Measurements from ENCODE around the gene CFAP61. TPM values are rescaled to one million over a fixed set of nuclear protein-coding genes. Genes with fewer than 3 reads are reported as not detected.

The CFAP61 gene
- total RNA-seq, 1 experiment from 2014 or later = not detected

- TF ChIP-seq EZH2phosphoT487 (IDR thresholded peaks at IDR 0.05; ENCODE audit: borderline replicate concordance, low read length) (no peak), CTCF (conservative IDR thresholded peaks at IDR 0.05; ENCODE audit: low read depth, low read length) (no peak), EZH2 (IDR thresholded peaks at IDR 0.05; ENCODE audit: low read length, unreplicated experiment) (no peak)
- POLR2A ChIA-PET (ENCODE audit: unreplicated experiment) = no interaction called here
These were observed 306.5 kb downstream of the CFAP61 start for GRCh38 chr20:20358801-20359200.

GRCh38 chr20:20359628-20360027 is 307.3 kb downstream of the CFAP61 start:
- TF ChIP-seq CTCF (conservative IDR thresholded peaks at IDR 0.05; ENCODE audit: low read depth, low read length) = no peak
- no peak for TF ChIP-seq EZH2 (IDR thresholded peaks at IDR 0.05; ENCODE audit: low read length, unreplicated experiment)
- no peak for TF ChIP-seq EZH2phosphoT487 (IDR thresholded peaks at IDR 0.05; ENCODE audit: borderline replicate concordance, low read length)
- Histone ChIP-seq H3K9ac (ENCODE audit: low read length) (no peak overlapping the region), H3K4me2 (ENCODE audit: low read length) (no peak overlapping the region), H2AFZ (ENCODE audit: low read length) (no peak overlapping the region), H3K4me3 (ENCODE audit: low read length) (no peak overlapping the region), H3K79me2 (ENCODE audit: low read length) (no peaks in the 10 kb centered on the region), H3K27me3 (ENCODE audit: low read length) (peaks cover 37% of the 10 kb centered on the region), H3K27ac (ENCODE audit: low read length) (no peak overlapping the region), H3F3A (ENCODE audit: low read length, unreplicated experiment) (no peaks in the 10 kb centered on the region), H3K4me1 (ENCODE audit: insufficient read depth, low read length) (peaks cover 5% of the 10 kb centered on the region; the same call in 1 of the 2 replicates), H3K9me3 (ENCODE audit: low read length) (no peaks in the 10 kb centered on the region), H3K9me2 (replicated peaks; ENCODE audit: low read length) (no peaks in the 10 kb centered on the region), H4K20me1 (ENCODE audit: low read length) (no peaks in the 10 kb centered on the region), H3K36me3 (ENCODE audit: low read depth, low read length) (no peaks in the 10 kb centered on the region)
- DNase-seq = no peak
- no TSS peak for BruUV-seq (replicated peaks)
- intact Hi-C loops (cut with micrococcal nuclease) = loop anchor here (1.0 to 5.0 kb wide), 5 partner anchors 49 to 275 kb away; no protein-coding TSS in a partner anchor
- ChIA-PET CTCF (interaction anchor here (0.6 to 1.7 kb wide), 2 partner anchors 48 to 235 kb away, joined by 3 to 10 read pairs; no protein-coding TSS in a partner anchor), POLR2A (ENCODE audit: unreplicated experiment) (no interaction called here)
- ATAC-seq = no peak

More at GRCh38 chr20:20358801-20359200, 306.5 kb downstream of the CFAP61 start:
- DNase-seq (no peak), ATAC-seq (no peak)
- Histone ChIP-seq H3K9ac (ENCODE audit: low read length) (no peak overlapping the region), H3K4me2 (ENCODE audit: low read length) (no peak overlapping the region), H2AFZ (ENCODE audit: low read length) (no peak overlapping the region), H3K4me1 (ENCODE audit: insufficient read depth, low read length) (peaks cover 5% of the 10 kb centered on the region; the same call in 1 of the 2 replicates), H3K79me2 (ENCODE audit: low read length) (no peaks in the 10 kb centered on the region), H3K36me3 (ENCODE audit: low read depth, low read length) (no peaks in the 10 kb centered on the region), H3K4me3 (ENCODE audit: low read length) (no peak overlapping the region), H3F3A (ENCODE audit: low read length, unreplicated experiment) (no peaks in the 10 kb centered on the region), H3K9me3 (ENCODE audit: low read length) (no peaks in the 10 kb centered on the region), H3K27me3 (ENCODE audit: low read length) (peaks cover 28% of the 10 kb centered on the region), H4K20me1 (ENCODE audit: low read length) (no peaks in the 10 kb centered on the region), H3K9me2 (replicated peaks; ENCODE audit: low read length) (no peaks in the 10 kb centered on the region), H3K27ac (ENCODE audit: low read length) (no peak overlapping the region)
- CTCF ChIA-PET = interaction anchor here (0.9 to 1.7 kb wide), 2 partner anchors 10 to 235 kb away, joined by 4 to 10 read pairs; no protein-coding TSS in a partner anchor
- intact Hi-C loops (cut with micrococcal nuclease) = no loop called here
- BruUV-seq (replicated peaks) = no TSS peak

- Histone ChIP-seq H2AFZ (ENCODE audit: low read length) (peak overlapping the region; percentile 45; the same call in 1 of the 2 replicates), H3K27me3 (ENCODE audit: low read length) (peaks cover 45% of the 10 kb centered on the region), H3K79me2 (ENCODE audit: low read length) (no peaks in the 10 kb centered on the region), H3K4me1 (ENCODE audit: insufficient read depth, low read length) (peaks cover 5% of the 10 kb centered on the region; the same call in 1 of the 2 replicates), H3K4me2 (ENCODE audit: low read length) (peak overlapping the region; percentile 55), H3K9me2 (replicated peaks; ENCODE audit: low read length) (no peaks in the 10 kb centered on the region), H3K9me3 (ENCODE audit: low read length) (no peaks in the 10 kb centered on the region), H3K27ac (ENCODE audit: low read length) (no peak overlapping the region), H3K4me3 (ENCODE audit: low read length) (no peak overlapping the region), H3K36me3 (ENCODE audit: low read depth, low read length) (no peaks in the 10 kb centered on the region), H4K20me1 (ENCODE audit: low read length) (no peaks in the 10 kb centered on the region), H3K9ac (ENCODE audit: low read length) (no peak overlapping the region), H3F3A (ENCODE audit: low read length, unreplicated experiment) (no peaks in the 10 kb centered on the region)
- DNase-seq = peak; percentile 89
- TF ChIP-seq EZH2 (IDR thresholded peaks at IDR 0.05; ENCODE audit: low read length, unreplicated experiment) = no peak
- peak; percentile 95 for TF ChIP-seq CTCF (conservative IDR thresholded peaks at IDR 0.05; ENCODE audit: low read depth, low read length)
- TF ChIP-seq EZH2phosphoT487 (IDR thresholded peaks at IDR 0.05; ENCODE audit: borderline replicate concordance, low read length) = no peak
- BruUV-seq (replicated peaks) = no TSS peak
- intact Hi-C loops (cut with micrococcal nuclease) = loop anchor here (1.0 to 5.0 kb wide), 5 partner anchors 48 to 276 kb away; no protein-coding TSS in a partner anchor
- ChIA-PET CTCF (no interaction called here), POLR2A (ENCODE audit: unreplicated experiment) (no interaction called here)
- peak; percentile 93 for ATAC-seq
These were observed 308.1 kb downstream of the CFAP61 start for GRCh38 chr20:20360464-20360863.
